Measurements from ENCODE around the gene SDK1. TPM values are rescaled to one million over a fixed set of nuclear protein-coding genes. Genes with fewer than 3 reads are reported as not detected.
A peak's percentile ranks its signal among the peaks of the same experiment; 100 is the strongest.

SDK1 gene
- total and polyA plus RNA-seq, 2 donors (not counting 3 experiments of a cell fraction or from before 2014, with no cell fraction given) = 1.6 to 3.9 TPM

GRCh38 chr7:3648276-3648675, 347.2 kb downstream of the SDK1 start:
- Histone ChIP-seq H2AFZ (ENCODE audit: low read depth, low read length) (no peak overlapping the region), H3K9ac (replicated peaks; ENCODE audit: extremely low read depth, insufficient read depth, low read length) (no peak overlapping the region), H3K27ac (ENCODE audit: insufficient read depth, low read depth, low read length) (no peak overlapping the region), H3K4me2 (ENCODE audit: insufficient read depth, low read length) (no peak overlapping the region), H3K4me1 (ENCODE audit: control insufficient read depth, extremely low read depth, insufficient read depth, low read length) (no peaks in the 10 kb centered on the region), H3K36me3 (ENCODE audit: control insufficient read depth in 2 of 2, extremely low read depth in 1 of 2, insufficient read depth in 2 of 2, low read length in 2 of 2) (no peaks in the 10 kb centered on the region), H3K9me3 (replicated peaks; ENCODE audit: control insufficient read depth, insufficient read depth, low read length) (no peaks in the 10 kb centered on the region), H3K27me3 (ENCODE audit: control insufficient read depth in 2 of 2, insufficient read depth in 2 of 2, low read length in 2 of 2) (no peaks in the 10 kb centered on the region), H3K79me2 (ENCODE audit: control insufficient read depth, insufficient read depth, low read length) (no peaks in the 10 kb centered on the region), H3K4me3 (replicated peaks in 1 of 3; ENCODE audit: insufficient read depth in 1 of 3, low read depth in 1 of 3, low read length in 3 of 3) (no peak overlapping the region), H3K9me1 (replicated peaks; ENCODE audit: control insufficient read depth, extremely low read depth, insufficient read depth, low read length) (no peaks in the 10 kb centered on the region), H4K20me1 (replicated peaks; ENCODE audit: control insufficient read depth, extremely low read depth, insufficient read depth, low read length) (no peaks in the 10 kb centered on the region)
- BruUV-seq (replicated peaks) = no TSS peak
- DNase-seq (ENCODE audit: low read depth, low spot score) = no peak
- no peak for FAIRE-seq
- intact Hi-C loops (cut with micrococcal nuclease) (no loop called here), dilution Hi-C loops (cut with MboI; ENCODE audit: extremely low pct_ligation_motif_present, low sequenced_read_pairs) (no loop called here)
- POLR2A ChIA-PET = no interaction called here
- CTCF ChIA-PET = no interaction called here
- TF ChIP-seq JUN (IDR thresholded peaks at IDR 0.05; ENCODE audit: borderline replicate concordance, insufficient read depth, insufficient read length, low read depth) = no peak
- no peak for TF ChIP-seq CTCF (IDR thresholded peaks at IDR 0.05; ENCODE audit: extremely low read depth in 1 of 2, insufficient read depth in 1 of 2, low read depth in 1 of 2, low read length in 2 of 2)
- no peak for TF ChIP-seq GATA2 (IDR thresholded peaks at IDR 0.05; ENCODE audit: insufficient read depth, insufficient read length, low read depth, low read length)
- TF ChIP-seq, protein P1, sequence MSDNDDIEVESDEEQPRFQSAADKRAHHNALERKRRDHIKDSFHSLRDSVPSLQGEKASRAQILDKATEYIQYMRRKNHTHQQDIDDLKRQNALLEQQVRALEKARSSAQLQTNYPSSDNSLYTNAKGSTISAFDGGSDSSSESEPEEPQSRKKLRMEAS (IDR thresholded peaks at IDR 0.05; ENCODE audit: insufficient read depth, insufficient read length) = no peak
- no peak for TF ChIP-seq POLR2A (IDR thresholded peaks at IDR 0.05; ENCODE audit: low read depth, low read length)

- Histone ChIP-seq H3K27ac (ENCODE audit: insufficient read depth, low read depth, low read length) (no peak overlapping the region), H3K4me2 (ENCODE audit: insufficient read depth, low read length) (no peak overlapping the region), H4K20me1 (replicated peaks; ENCODE audit: control insufficient read depth, extremely low read depth, insufficient read depth, low read length) (no peaks in the 10 kb centered on the region), H2AFZ (ENCODE audit: low read depth, low read length) (no peak overlapping the region), H3K36me3 (ENCODE audit: control insufficient read depth in 2 of 2, extremely low read depth in 1 of 2, insufficient read depth in 2 of 2, low read length in 2 of 2) (no peaks in the 10 kb centered on the region), H3K27me3 (ENCODE audit: control insufficient read depth in 2 of 2, insufficient read depth in 2 of 2, low read length in 2 of 2) (no peaks in the 10 kb centered on the region), H3K4me3 (replicated peaks in 1 of 3; ENCODE audit: insufficient read depth in 1 of 3, low read depth in 1 of 3, low read length in 3 of 3) (no peak overlapping the region), H3K79me2 (ENCODE audit: control insufficient read depth, insufficient read depth, low read length) (no peaks in the 10 kb centered on the region), H3K9ac (replicated peaks; ENCODE audit: extremely low read depth, insufficient read depth, low read length) (no peak overlapping the region), H3K4me1 (ENCODE audit: control insufficient read depth, extremely low read depth, insufficient read depth, low read length) (no peaks in the 10 kb centered on the region), H3K9me3 (replicated peaks; ENCODE audit: control insufficient read depth, insufficient read depth, low read length) (no peaks in the 10 kb centered on the region), H3K9me1 (replicated peaks; ENCODE audit: control insufficient read depth, extremely low read depth, insufficient read depth, low read length) (no peaks in the 10 kb centered on the region)
- peak in 1 of 2 donors; percentile 14 for TF ChIP-seq CTCF (IDR thresholded peaks at IDR 0.05; ENCODE audit: extremely low read depth in 1 of 2, insufficient read depth in 1 of 2, low read depth in 1 of 2, low read length in 2 of 2)
- TF ChIP-seq EZH2 (IDR thresholded peaks at IDR 0.05; ENCODE audit: borderline replicate concordance, low read depth, low read length, severe bottlenecking) = no peak
- DNase-seq (ENCODE audit: low read depth, low spot score) = no peak
- ChIA-PET CTCF (interaction anchor here (0.7 to 1.4 kb wide), 3 partner anchors 16 to 167 kb away, joined by 3 read pairs; no protein-coding TSS in a partner anchor), POLR2A (no interaction called here)
- dilution Hi-C loops (cut with MboI; ENCODE audit: extremely low pct_ligation_motif_present, low sequenced_read_pairs) = no loop called here
- BruUV-seq (replicated peaks) = no TSS peak
- intact Hi-C loops (cut with micrococcal nuclease) = no loop called here
- no peak for FAIRE-seq
Observed at GRCh38 chr7:3649250-3649649, 348.2 kb downstream of the SDK1 start.

Measured in endothelial cell of umbilical vein (primary cell).